ENCODE data around the gene RCSD1. TPM values are rescaled to one million over a fixed set of nuclear protein-coding genes. Genes with fewer than 3 reads are reported as not detected.

The RCSD1 gene
- total RNA-seq, 1 experiment from 2014 or later, result 0.50 TPM

DNA sequence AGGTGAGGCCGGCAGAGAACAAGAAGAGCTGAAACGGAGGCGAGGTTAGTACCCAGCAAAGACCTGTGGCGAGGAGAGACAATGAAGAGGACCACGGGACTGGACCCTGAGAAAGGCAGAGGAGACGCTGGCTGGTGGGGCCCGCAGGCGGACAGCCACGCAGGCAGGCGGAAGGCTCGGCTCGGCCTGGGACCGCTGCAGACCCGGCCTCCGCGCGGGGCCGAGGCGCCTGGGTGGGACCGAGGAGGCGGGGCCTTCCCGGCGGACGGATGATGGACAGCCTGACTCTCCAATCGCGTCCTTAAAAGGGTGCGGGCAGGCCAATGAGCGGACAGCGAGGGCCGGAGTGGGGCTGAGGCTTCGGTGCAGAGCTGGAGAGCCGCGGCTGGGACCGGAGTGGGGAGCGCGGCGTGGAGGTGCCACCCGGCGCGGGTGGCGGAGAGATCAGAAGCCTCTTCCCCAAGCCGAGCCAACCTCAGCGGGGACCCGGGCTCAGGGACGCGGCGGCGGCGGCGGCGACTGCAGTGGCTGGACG lies 91.7 kb downstream of the RCSD1 start, which contains the start of gene MPZL1 (continued):
- TF ChIP-seq ZNF396 (CRISPR knock-in tag; IDR thresholded peaks at IDR 0.05; ENCODE audit: borderline replicate concordance) (no peak), STAT6 (CRISPR knock-in tag; conservative IDR thresholded peaks at IDR 0.05; ENCODE audit: low read depth) (no peak), ATF1 (CRISPR knock-in tag; IDR thresholded peaks at IDR 0.05) (no peak), NR3C1 (CRISPR knock-in tag; conservative IDR thresholded peaks at IDR 0.05; ENCODE audit: low read depth) (no peak), ATF2 (CRISPR knock-in tag; IDR thresholded peaks at IDR 0.05; ENCODE audit: borderline replicate concordance, low read depth) (no peak), KAT7 (CRISPR knock-in tag; IDR thresholded peaks at IDR 0.05; ENCODE audit: borderline replicate concordance) (0 out of 2 replicates have a peak, but pooled peaks have one; percentile 28), FOXJ3 (CRISPR knock-in tag; IDR thresholded peaks at IDR 0.05; ENCODE audit: borderline replicate concordance) (no peak), ZNF671 (CRISPR knock-in tag; IDR thresholded peaks at IDR 0.05) (no peak), EMX1 (CRISPR knock-in tag; IDR thresholded peaks at IDR 0.05) (no peak), CBFB (CRISPR knock-in tag; IDR thresholded peaks at IDR 0.05; ENCODE audit: low read depth) (no peak), HMGA2 (CRISPR knock-in tag; IDR thresholded peaks at IDR 0.05) (no peak), ZSCAN18 (CRISPR knock-in tag; IDR thresholded peaks at IDR 0.05) (no peak), FOXK1 (CRISPR knock-in tag; IDR thresholded peaks at IDR 0.05) (no peak; the same call in 1 of the 2 replicates), SMAD4 (CRISPR knock-in tag; IDR thresholded peaks at IDR 0.05) (no peak), NFATC4 (CRISPR knock-in tag; IDR thresholded peaks at IDR 0.05) (no peak), CTCF (IDR thresholded peaks at IDR 0.05) (no peak), MYBL2 (CRISPR knock-in tag; IDR thresholded peaks at IDR 0.05) (peak; percentile 74; the same call in 1 of the 2 replicates), ZNF138 (CRISPR knock-in tag; conservative IDR thresholded peaks at IDR 0.05) (no peak), TEAD1 (CRISPR knock-in tag; IDR thresholded peaks at IDR 0.05) (peak; percentile 46; the same call in 1 of the 2 replicates)
- TF ChIP-seq, protein P1, sequence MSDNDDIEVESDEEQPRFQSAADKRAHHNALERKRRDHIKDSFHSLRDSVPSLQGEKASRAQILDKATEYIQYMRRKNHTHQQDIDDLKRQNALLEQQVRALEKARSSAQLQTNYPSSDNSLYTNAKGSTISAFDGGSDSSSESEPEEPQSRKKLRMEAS (CRISPR knock-in tag; IDR thresholded peaks at IDR 0.05), result peak; percentile 50
- TF ChIP-seq, protein P2, sequence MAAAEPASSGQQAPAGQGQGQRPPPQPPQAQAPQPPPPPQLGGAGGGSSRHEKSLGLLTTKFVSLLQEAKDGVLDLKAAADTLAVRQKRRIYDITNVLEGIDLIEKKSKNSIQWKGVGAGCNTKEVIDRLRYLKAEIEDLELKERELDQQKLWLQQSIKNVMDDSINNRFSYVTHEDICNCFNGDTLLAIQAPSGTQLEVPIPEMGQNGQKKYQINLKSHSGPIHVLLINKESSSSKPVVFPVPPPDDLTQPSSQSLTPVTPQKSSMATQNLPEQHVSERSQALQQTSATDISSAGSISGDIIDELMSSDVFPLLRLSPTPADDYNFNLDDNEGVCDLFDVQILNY (CRISPR knock-in tag; IDR thresholded peaks at IDR 0.05), result 0 out of 2 replicates have a peak, but pooled peaks have one; percentile 8
- TF ChIP-seq, protein P3, sequence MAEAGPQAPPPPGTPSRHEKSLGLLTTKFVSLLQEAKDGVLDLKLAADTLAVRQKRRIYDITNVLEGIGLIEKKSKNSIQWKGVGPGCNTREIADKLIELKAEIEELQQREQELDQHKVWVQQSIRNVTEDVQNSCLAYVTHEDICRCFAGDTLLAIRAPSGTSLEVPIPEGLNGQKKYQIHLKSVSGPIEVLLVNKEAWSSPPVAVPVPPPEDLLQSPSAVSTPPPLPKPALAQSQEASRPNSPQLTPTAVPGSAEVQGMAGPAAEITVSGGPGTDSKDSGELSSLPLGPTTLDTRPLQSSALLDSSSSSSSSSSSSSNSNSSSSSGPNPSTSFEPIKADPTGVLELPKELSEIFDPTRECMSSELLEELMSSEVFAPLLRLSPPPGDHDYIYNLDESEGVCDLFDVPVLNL (CRISPR knock-in tag; IDR thresholded peaks at IDR 0.05; ENCODE audit: borderline replicate concordance, low read depth), result no peak
- TF ChIP-seq, protein P4, sequence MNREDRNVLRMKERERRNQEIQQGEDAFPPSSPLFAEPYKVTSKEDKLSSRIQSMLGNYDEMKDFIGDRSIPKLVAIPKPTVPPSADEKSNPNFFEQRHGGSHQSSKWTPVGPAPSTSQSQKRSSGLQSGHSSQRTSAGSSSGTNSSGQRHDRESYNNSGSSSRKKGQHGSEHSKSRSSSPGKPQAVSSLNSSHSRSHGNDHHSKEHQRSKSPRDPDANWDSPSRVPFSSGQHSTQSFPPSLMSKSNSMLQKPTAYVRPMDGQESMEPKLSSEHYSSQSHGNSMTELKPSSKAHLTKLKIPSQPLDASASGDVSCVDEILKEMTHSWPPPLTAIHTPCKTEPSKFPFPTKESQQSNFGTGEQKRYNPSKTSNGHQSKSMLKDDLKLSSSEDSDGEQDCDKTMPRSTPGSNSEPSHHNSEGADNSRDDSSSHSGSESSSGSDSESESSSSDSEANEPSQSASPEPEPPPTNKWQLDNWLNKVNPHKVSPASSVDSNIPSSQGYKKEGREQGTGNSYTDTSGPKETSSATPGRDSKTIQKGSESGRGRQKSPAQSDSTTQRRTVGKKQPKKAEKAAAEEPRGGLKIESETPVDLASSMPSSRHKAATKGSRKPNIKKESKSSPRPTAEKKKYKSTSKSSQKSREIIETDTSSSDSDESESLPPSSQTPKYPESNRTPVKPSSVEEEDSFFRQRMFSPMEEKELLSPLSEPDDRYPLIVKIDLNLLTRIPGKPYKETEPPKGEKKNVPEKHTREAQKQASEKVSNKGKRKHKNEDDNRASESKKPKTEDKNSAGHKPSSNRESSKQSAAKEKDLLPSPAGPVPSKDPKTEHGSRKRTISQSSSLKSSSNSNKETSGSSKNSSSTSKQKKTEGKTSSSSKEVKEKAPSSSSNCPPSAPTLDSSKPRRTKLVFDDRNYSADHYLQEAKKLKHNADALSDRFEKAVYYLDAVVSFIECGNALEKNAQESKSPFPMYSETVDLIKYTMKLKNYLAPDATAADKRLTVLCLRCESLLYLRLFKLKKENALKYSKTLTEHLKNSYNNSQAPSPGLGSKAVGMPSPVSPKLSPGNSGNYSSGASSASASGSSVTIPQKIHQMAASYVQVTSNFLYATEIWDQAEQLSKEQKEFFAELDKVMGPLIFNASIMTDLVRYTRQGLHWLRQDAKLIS (CRISPR knock-in tag; IDR thresholded peaks at IDR 0.05; ENCODE audit: borderline replicate concordance), result no peak

Data from WTC11 (cell line).